SKM-1 (cell line): Measurements from ENCODE around the gene SNAP23.
"Not testable (repeated sequence)": the region's sequence is repeated elsewhere in the genome, so short reads cannot be mapped to it uniquely, and the experiment has no call there.

Source experiments
- DNase-seq: peaks from one replicate; lab custom pipeline; 2025; ENCODE audit not compliant: unreplicated experiment; lab: John Stamatoyannopoulos, UW

The SNAP23 gene

GRCh38 chr15:42556550-42557207 is 61.2 kb downstream of the SNAP23 start:
- DNase-seq, result not testable (repeated sequence)

GRCh38 chr15:42558739-42559138 is 63.3 kb downstream of the SNAP23 start:
- DNase-seq, result no peak

GRCh38 chr15:42575188-42576039 is 80.0 kb downstream of the SNAP23 start, which contains the start of gene STARD9:
TSS of gene STARD9 (plus strand) at chr15:42575606. CDS start at chr15:42575716, 110 bp downstream.
- peak; percentile 95 for DNase-seq

GRCh38 chr15:42576040-42576594 is 80.7 kb downstream of the SNAP23 start:
- no peak for DNase-seq

GRCh38 chr15:42576776-42577175 is 81.3 kb downstream of the SNAP23 start:
- DNase-seq, result no peak

GRCh38 chr15:42577514-42578031 is 82.1 kb downstream of the SNAP23 start:
- DNase-seq, result no peak

GRCh38 chr15:42578984-42579537 is 83.6 kb downstream of the SNAP23 start:
- no peak for DNase-seq

- DNase-seq, result peak; percentile 76
Observed at GRCh38 chr15:42581272-42581730, 85.9 kb downstream of the SNAP23 start.
